HCT116 (cell line): ENCODE measurements around the gene DRGX. TPM values are rescaled to one million over a fixed set of nuclear protein-coding genes. Genes with fewer than 3 reads are reported as not detected.

Source experiments
- ATAC-seq: fragments of 200-7000 bp; cut with Tn5 transposase; 2 replicates; pipeline ENCODE4 v1.9.1; 2020; ENCODE audit warnings: mild to moderate bottlenecking, moderate library complexity
- BruUV-seq: library from RNA; stranded (reverse); fragments of 400-500 nt; replicated peaks from 2 replicates; lab custom pipeline; 2021; lab: Mats Ljungman, UMichigan
- CTCF ChIA-PET: fragments of 300-600 bp; sonication (Branson Sonifier 250); formaldehyde crosslinking; loops from one replicate; lab custom pipeline; 2021; ENCODE audit warnings: antibody characterized with exemption; lab: Charles Lee
- POLR2A ChIA-PET: fragments of 300-600, 350-600 bp; sonication (Branson Sonifier 250); formaldehyde crosslinking; loops from one replicate; lab custom pipeline; 2021; ENCODE audit warnings: antibody characterized with exemption; lab: Charles Lee
- RAD21 ChIA-PET, 2 experiments: fragments of 300-600 bp; sonication (Branson Sonifier 250); formaldehyde crosslinking; loops; one replicate each; lab custom pipeline; 2023; ENCODE audit warnings: low total read pairs in 2 of 2; ENCODE audit not compliant: uncharacterized antibody in 2 of 2, unreplicated experiment in 2 of 2, low non-redundant PET in 1 of 2; lab: Charles Lee
- DNase-seq: peaks from one replicate; pipeline ENCODE4 v3.0.0-alpha.2; 2010; ENCODE audit warnings: low read depth, low spot score
- H2AFZ ChIP-seq: fragments of 200-600 bp; shearing (Covaris generic), sonication (generic); 2 replicates; pipeline ENCODE4 v1.6.1; 2017; ENCODE audit warnings: low read depth, mixed run types, mixed read lengths, antibody characterized with exemption, low read length; ENCODE audit not compliant: poor library complexity, severe bottlenecking
- H3K27ac ChIP-seq: 2 replicates; pipeline ENCODE4 v1.5.1; 2012; ENCODE audit warnings: low read depth, low read length
- H3K27me3 ChIP-seq: fragments of 200-600 bp; sonication (generic); 2 replicates; pipeline ENCODE4 v1.6.1; 2016; ENCODE audit warnings: mixed run types, low read length, mixed read lengths; ENCODE audit not compliant: insufficient read depth
- H3K36me3 ChIP-seq, 2 experiments: fragments of 200-500 bp in 1 of 2; fragments of 200-600 bp in 1 of 2; sonication (Bioruptor generic) in 1 of 2; sonication (generic) in 1 of 2; 2 replicates each; pipeline versions ENCODE4 v1.5.1 to v1.6.1; 2014 to 2016; ENCODE audit warnings: low read length in 2 of 2, inconsistent platforms in 1 of 2, mixed read lengths in 1 of 2, mixed run types in 1 of 2; ENCODE audit not compliant: insufficient read depth in 2 of 2, control insufficient read depth in 1 of 2
- H3K4me1 ChIP-seq, 2 experiments: fragments of 200-600 bp in 1 of 2; sonication (generic) in 1 of 2; 2 replicates each; pipeline versions ENCODE4 v1.5.1 to v1.6.1; 2012 to 2017; ENCODE audit warnings: low read length in 2 of 2, inconsistent platforms in 1 of 2, mild to moderate bottlenecking in 1 of 2, mixed read lengths in 1 of 2, mixed run types in 1 of 2, moderate library complexity in 1 of 2; ENCODE audit not compliant: insufficient read depth in 2 of 2, control insufficient read depth in 1 of 2
- H3K4me2 ChIP-seq: fragments of 200-600 bp; sonication (generic); 2 replicates; pipeline ENCODE4 v1.6.1; 2017; ENCODE audit warnings: mixed run types, low read length, mixed read lengths
- H3K4me3 ChIP-seq, 2 experiments: fragments of 200-600 bp in 1 of 2; sonication (generic) in 1 of 2; replicated peaks in 1 of 2; 2 replicates each; pipeline ENCODE4 v1.5.1; 2011 to 2016; ENCODE audit warnings: low read length in 2 of 2, control low read depth in 1 of 2, low read depth in 1 of 2, mild to moderate bottlenecking in 1 of 2, mixed read lengths in 1 of 2, mixed run types in 1 of 2
- H3K79me2 ChIP-seq: fragments of 200-600 bp; sonication (generic); 2 replicates; pipeline ENCODE4 v1.6.1; 2017; ENCODE audit warnings: mild to moderate bottlenecking, mixed run types, low read length, moderate library complexity, mixed read lengths; ENCODE audit not compliant: insufficient read depth
- H3K9ac ChIP-seq: fragments of 200-600 bp; sonication (generic); 2 replicates; pipeline ENCODE4 v1.6.1; 2016; ENCODE audit warnings: low read length, mixed read lengths
- H3K9me2 ChIP-seq: fragments of 200-600 bp; sonication (generic), shearing (Covaris generic); 2 replicates; pipeline ENCODE4 v1.6.1; 2017; ENCODE audit warnings: mixed run types, mild to moderate bottlenecking, moderate library complexity; ENCODE audit not compliant: insufficient read depth
- H3K9me3 ChIP-seq, 2 experiments: fragments of 200-500 bp in 1 of 2; fragments of 200-600 bp in 1 of 2; sonication (Bioruptor generic) in 1 of 2; sonication (generic) in 1 of 2; 2 replicates each; pipeline ENCODE4 v1.6.1; 2014 to 2017; ENCODE audit warnings: low read length in 2 of 2, mixed read lengths in 2 of 2, inconsistent platforms in 1 of 2, low read depth in 1 of 2, mild to moderate bottlenecking in 1 of 2, mixed run types in 1 of 2, moderate library complexity in 1 of 2; ENCODE audit not compliant: control insufficient read depth in 1 of 2, insufficient read depth in 1 of 2
- H4K20me1 ChIP-seq: fragments of 200-600 bp; sonication (generic), shearing (Covaris generic); 2 replicates; pipeline ENCODE4 v1.6.1; 2017; ENCODE audit warnings: mixed run types, mild to moderate bottlenecking, moderate library complexity; ENCODE audit not compliant: insufficient read depth
- ATF3 ChIP-seq: IDR thresholded peaks from 2 replicates; pipeline ENCODE4 v1.6.1; 2012
- EGR1 ChIP-seq: IDR thresholded peaks from 2 replicates; pipeline ENCODE4 v1.6.1; 2012; ENCODE audit warnings: low read depth
- ELF1 ChIP-seq: IDR thresholded peaks from 2 replicates; pipeline ENCODE4 v1.6.1; 2012; ENCODE audit warnings: low read depth, borderline replicate concordance
- EZH2phosphoT487 ChIP-seq: fragments of 200-600 bp; IDR thresholded peaks from 2 replicates; pipeline ENCODE4 v1.6.1; 2018; ENCODE audit warnings: antibody characterized with exemption, borderline replicate concordance
- FOSL1 ChIP-seq: IDR thresholded peaks from 2 replicates; pipeline ENCODE4 v1.6.1; 2012; ENCODE audit warnings: low read depth
- MAX ChIP-seq: IDR thresholded peaks from 2 replicates; pipeline ENCODE4 v1.6.1; 2012
- POLR2A ChIP-seq: IDR thresholded peaks from 2 replicates; pipeline ENCODE4 v1.7.0; 2011; ENCODE audit warnings: borderline replicate concordance; ENCODE audit not compliant: insufficient read depth, insufficient read length; ENCODE audit errors: extremely low read depth
- RAD21 ChIP-seq: IDR thresholded peaks from 2 replicates; pipeline ENCODE4 v1.6.1; 2012; ENCODE audit warnings: low read depth, mild to moderate bottlenecking
- REST ChIP-seq: IDR thresholded peaks from 2 replicates; pipeline ENCODE4 v1.6.1; 2012; ENCODE audit warnings: low read depth
- SP1 ChIP-seq: IDR thresholded peaks from 2 replicates; pipeline ENCODE4 v1.6.1; 2012; ENCODE audit warnings: low read depth
- TCF7L2 ChIP-seq: IDR thresholded peaks from 2 replicates; pipeline ENCODE4 v1.7.0; 2011; ENCODE audit warnings: borderline replicate concordance, inconsistent platforms; ENCODE audit not compliant: insufficient read depth, insufficient read length; ENCODE audit errors: extremely low read depth
- intact Hi-C: fragments of 100-400 bp; cut with micrococcal nuclease; formaldehyde crosslinking; loops from 2 replicates; pipeline ENCODE4 v1.10.0; 2022
- total RNA-seq: library from RNA; stranded (reverse); gene quantifications from one replicate; pipeline ENCODE4 v1.2.1, GENCODE V29; 2021; ENCODE audit not compliant: unreplicated experiment

DRGX gene
- total RNA-seq, 1 experiment from 2014 or later = not detected

GRCh38 chr10:49331431-49331830 lies 64.5 kb downstream of the DRGX start:
- no peak overlapping the region for H3K9ac ChIP-seq
- no peaks in the 10 kb centered on the region for H3K36me3 ChIP-seq
- H4K20me1 ChIP-seq = no peaks in the 10 kb centered on the region
- H3K79me2 ChIP-seq = no peaks in the 10 kb centered on the region
- H2AFZ ChIP-seq = no peak overlapping the region
- H3K27me3 ChIP-seq = peaks cover 11% of the 10 kb centered on the region; the same call in 1 of the 2 replicates
- H3K4me1 ChIP-seq = no peaks in the 10 kb centered on the region
- BruUV-seq = no TSS peak
- H3K9me2 ChIP-seq = no peaks in the 10 kb centered on the region
- no peaks in the 10 kb centered on the region for H3K9me3 ChIP-seq
- ChIA-PET RAD21 (no interaction called here), POLR2A (no interaction called here)
- no peak overlapping the region for H3K27ac ChIP-seq
- no peak overlapping the region for H3K4me2 ChIP-seq
- intact Hi-C loops = no loop called here
- TF ChIP-seq POLR2A = no peak
- TF ChIP-seq ELF1 = no peak
- TF ChIP-seq EZH2phosphoT487 = no peak
- TF ChIP-seq FOSL1 = no peak
- no peak for TF ChIP-seq EGR1
- TF ChIP-seq MAX = no peak
- TF ChIP-seq SP1 = no peak
- no peak for TF ChIP-seq RAD21
- TF ChIP-seq ATF3 = no peak
- TF ChIP-seq TCF7L2 = no peak
- TF ChIP-seq, all 23 proteins: peak for 0
- DNase-seq (no peak), ATAC-seq (no peak)
- no peak overlapping the region for H3K4me3 ChIP-seq
- CTCF ChIA-PET = no interaction called here

- H3K9me3 ChIP-seq = no peaks in the 10 kb centered on the region
- no peaks in the 10 kb centered on the region for H4K20me1 ChIP-seq
- ATAC-seq = no peak
- no peaks in the 10 kb centered on the region for H3K79me2 ChIP-seq
- H3K36me3 ChIP-seq = no peaks in the 10 kb centered on the region
- H3K4me2 ChIP-seq = no peak overlapping the region
- no peaks in the 10 kb centered on the region for H3K4me1 ChIP-seq
- H2AFZ ChIP-seq = no peak overlapping the region
- intact Hi-C loops = no loop called here
- POLR2A ChIA-PET = interaction anchor here (0.7 kb wide), 1 partner anchor 190 kb away, joined by 3 read pairs; no protein-coding TSS in a partner anchor
- RAD21 ChIA-PET = no interaction called here
- H3K27me3 ChIP-seq = peaks cover 11% of the 10 kb centered on the region; the same call in 1 of the 2 replicates
- no TSS peak for BruUV-seq
- DNase-seq = no peak
- TF ChIP-seq REST = no peak
- no peak for TF ChIP-seq ATF3
- no peak for TF ChIP-seq EZH2phosphoT487
- H3K9ac ChIP-seq = no peak overlapping the region
- no peak overlapping the region for H3K4me3 ChIP-seq
- CTCF ChIA-PET = no interaction called here
- H3K27ac ChIP-seq = no peak overlapping the region
- H3K9me2 ChIP-seq = no peaks in the 10 kb centered on the region
Observed at GRCh38 chr10:49330127-49330665, 65.7 kb downstream of the DRGX start.
